ENCODE measurements around the gene GPR21.

DNA sequence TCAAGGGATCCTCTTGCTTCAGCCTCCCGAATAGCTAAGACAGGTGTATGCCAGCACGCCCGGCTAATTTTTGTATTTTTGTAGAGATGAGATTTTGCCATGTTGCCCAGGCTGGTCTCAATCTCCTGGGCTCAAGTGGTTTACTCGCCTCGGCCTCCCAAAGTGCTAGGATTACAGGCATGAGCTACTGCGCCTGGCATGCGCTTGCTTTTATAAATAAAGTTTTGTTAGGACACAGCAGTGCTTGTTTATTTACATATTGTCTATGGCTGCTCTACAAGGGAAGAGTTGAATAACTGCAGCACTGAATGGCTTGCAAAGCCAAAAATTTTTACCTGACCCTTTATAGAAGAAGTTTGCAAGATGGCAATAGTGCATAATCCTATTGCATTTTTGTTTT is 27.7 kb downstream of the GPR21 start:
- TF ChIP-seq, protein P1, sequence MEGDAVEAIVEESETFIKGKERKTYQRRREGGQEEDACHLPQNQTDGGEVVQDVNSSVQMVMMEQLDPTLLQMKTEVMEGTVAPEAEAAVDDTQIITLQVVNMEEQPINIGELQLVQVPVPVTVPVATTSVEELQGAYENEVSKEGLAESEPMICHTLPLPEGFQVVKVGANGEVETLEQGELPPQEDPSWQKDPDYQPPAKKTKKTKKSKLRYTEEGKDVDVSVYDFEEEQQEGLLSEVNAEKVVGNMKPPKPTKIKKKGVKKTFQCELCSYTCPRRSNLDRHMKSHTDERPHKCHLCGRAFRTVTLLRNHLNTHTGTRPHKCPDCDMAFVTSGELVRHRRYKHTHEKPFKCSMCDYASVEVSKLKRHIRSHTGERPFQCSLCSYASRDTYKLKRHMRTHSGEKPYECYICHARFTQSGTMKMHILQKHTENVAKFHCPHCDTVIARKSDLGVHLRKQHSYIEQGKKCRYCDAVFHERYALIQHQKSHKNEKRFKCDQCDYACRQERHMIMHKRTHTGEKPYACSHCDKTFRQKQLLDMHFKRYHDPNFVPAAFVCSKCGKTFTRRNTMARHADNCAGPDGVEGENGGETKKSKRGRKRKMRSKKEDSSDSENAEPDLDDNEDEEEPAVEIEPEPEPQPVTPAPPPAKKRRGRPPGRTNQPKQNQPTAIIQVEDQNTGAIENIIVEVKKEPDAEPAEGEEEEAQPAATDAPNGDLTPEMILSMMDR (conservative IDR thresholded peaks at IDR 0.05): no peak
- no peak for TF ChIP-seq EZH2 (IDR thresholded peaks at IDR 0.05; ENCODE audit: low read depth)

Data from PC-9 (cell line).